Pancreas (tissue), 10 donors: ENCODE measurements around the gene SLC16A4. TPM values are rescaled to one million over a fixed set of nuclear protein-coding genes. Genes with fewer than 3 reads are reported as not detected.

Source experiments
- ATAC-seq, 4 donors: fragments of 200-7000 bp; cut with Tn5 transposase; one replicate each; pipeline versions ENCODE4 v1.8.0 to v1.9.1; 2020; ENCODE audit warnings: mild to moderate bottlenecking in 4 of 4, moderate library complexity in 4 of 4
- DNase-seq, 6 donors: peaks; one replicate each; pipeline ENCODE4 v3.0.0-alpha.2; 2020
- FAIRE-seq: peaks from 2 replicates; lab custom pipeline; 2012; peaks lifted over from hg19 to GRCh38; lab: Jason Lieb, UNC
- H3K27ac ChIP-seq, 4 donors: fragments of 200-600 bp; sonication (generic); 1 replicate in 3 of 4; 2 replicates in 1 of 4; pipeline versions ENCODE4 v1.5.0 to v1.8.0; 2020
- H3K27me3 ChIP-seq, 4 donors: fragments of 200-600 bp; one replicate each; pipeline ENCODE4 v1.8.0; 2021
- H3K36me3 ChIP-seq, 3 donors: fragments of 200-600 bp; sonication (generic) in 1 of 3; one replicate each; pipeline versions ENCODE4 v1.5.0 to v1.8.0; 2020 to 2021
- H3K4me1 ChIP-seq, 3 donors: fragments of 200-600 bp; one replicate each; pipeline ENCODE4 v1.8.0; 2021
- H3K4me3 ChIP-seq, 4 donors: fragments of 200-600 bp; sonication (generic) in 2 of 4; one replicate each; pipeline versions ENCODE4 v1.5.0 to v1.8.0; 2020 to 2021
- H3K9me3 ChIP-seq, 4 donors: fragments of 200-600 bp; one replicate each; pipeline ENCODE4 v1.8.0; 2021
- WGBS, 2 donors: extraction: QIAGEN DNeasy Blood & Tissue Kit; methylation state at CpG; one replicate each; pipeline ENCODE4 v1.1.7; 2013; 5-methylcytosine and 5-hydroxymethylcytosine counted together
- intact Hi-C, 3 donors: fragments of 100-400 bp; cut with DNase I; formaldehyde crosslinking; loops; one replicate each; pipeline versions ENCODE4 v1.11.1 to v1.14.2; 2022
- polyA plus RNA-seq, 2 donors: library from polyadenylated mRNA; stranded (reverse); fragments of 200-250 nt; gene quantifications; one replicate each; pipeline ENCODE4 v1.2.3, GENCODE V29; 2013
- total RNA-seq, 6 donors: library from RNA; stranded (reverse); fragmentation: NEBNext Ultra II Directional in 4 of 6; extraction: Animal tissue kit (Norgen Biotek cat#: 25700) in 4 of 6; gene quantifications; one replicate each; pipeline versions ENCODE4 v1.2.1 to v1.2.4, GENCODE V29; 2021 to 2023
- TF ChIP-seq, protein P1 (sequence below), 4 donors: fragments of 200-600 bp; sonication (generic) in 3 of 4; IDR thresholded peaks; one replicate each; pipeline versions ENCODE4 v1.5.0 to v1.8.0; 2021; ENCODE audit warnings: antibody characterized with exemption in 4 of 4
- donor health status: healthy with polysubstance abuse.
- donor health status: DM: no; HTN: no; CAD: no; lungs with moderate emphysema.
- donor health status: DM: no; HTN: no; CAD: no.
- donor health status: control.
- donor health status: control.
- donor health status: Bipolar disorder and iron deficiency.
- donor health status: DM: yes; HTN: yes; CAD: no.
- donor health status: DM: no; HTN: no; CAD: no.
- donor health status: DM: no; HTN: no; CAD: no.
- donor health status: DM: yes; HTN: yes; CAD: no.

Gene SLC16A4
- total and polyA plus RNA-seq, 8 donors = 0.32 to 1.8 (median 0.52) TPM

DNA sequence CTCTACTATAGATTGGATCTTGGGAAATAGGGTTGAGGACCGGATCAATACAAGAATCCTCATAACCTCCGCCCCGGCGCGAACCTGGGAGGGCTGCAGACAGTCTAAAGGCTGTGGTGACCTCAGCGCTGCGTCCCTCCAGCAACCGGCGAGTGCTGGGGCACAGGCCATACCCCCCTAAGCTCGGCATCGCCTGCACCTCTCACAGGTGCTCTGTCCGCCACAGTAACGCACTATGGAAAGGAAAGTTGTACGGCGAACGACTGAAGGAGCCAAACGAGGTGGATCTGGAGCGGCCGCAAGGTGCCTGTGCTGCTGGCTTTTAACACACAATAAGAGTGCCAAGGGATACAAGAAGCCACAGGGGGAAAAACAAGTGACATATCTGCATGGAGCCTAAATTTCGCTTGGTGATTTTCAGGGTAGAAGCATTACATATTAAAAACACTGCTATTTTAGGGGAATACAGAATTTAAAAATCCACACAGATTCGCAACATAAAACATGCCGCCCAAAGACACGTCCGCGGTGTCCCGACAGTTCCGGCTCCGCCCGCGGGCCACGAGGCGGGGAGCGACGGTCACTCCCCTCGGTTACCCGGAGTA is 53.0 kb downstream of the SLC16A4 start:
- WGBS, 2 donors = 0 to 1% methylated on average over 36 of the region's 36 CpGs
- TF ChIP-seq, protein P1, sequence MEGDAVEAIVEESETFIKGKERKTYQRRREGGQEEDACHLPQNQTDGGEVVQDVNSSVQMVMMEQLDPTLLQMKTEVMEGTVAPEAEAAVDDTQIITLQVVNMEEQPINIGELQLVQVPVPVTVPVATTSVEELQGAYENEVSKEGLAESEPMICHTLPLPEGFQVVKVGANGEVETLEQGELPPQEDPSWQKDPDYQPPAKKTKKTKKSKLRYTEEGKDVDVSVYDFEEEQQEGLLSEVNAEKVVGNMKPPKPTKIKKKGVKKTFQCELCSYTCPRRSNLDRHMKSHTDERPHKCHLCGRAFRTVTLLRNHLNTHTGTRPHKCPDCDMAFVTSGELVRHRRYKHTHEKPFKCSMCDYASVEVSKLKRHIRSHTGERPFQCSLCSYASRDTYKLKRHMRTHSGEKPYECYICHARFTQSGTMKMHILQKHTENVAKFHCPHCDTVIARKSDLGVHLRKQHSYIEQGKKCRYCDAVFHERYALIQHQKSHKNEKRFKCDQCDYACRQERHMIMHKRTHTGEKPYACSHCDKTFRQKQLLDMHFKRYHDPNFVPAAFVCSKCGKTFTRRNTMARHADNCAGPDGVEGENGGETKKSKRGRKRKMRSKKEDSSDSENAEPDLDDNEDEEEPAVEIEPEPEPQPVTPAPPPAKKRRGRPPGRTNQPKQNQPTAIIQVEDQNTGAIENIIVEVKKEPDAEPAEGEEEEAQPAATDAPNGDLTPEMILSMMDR (IDR thresholded peaks at IDR 0.05) = no peak
- Histone ChIP-seq H3K9me3 (no peaks in the 10 kb centered on the region), H3K4me3 (peak overlapping the region; percentile 41 to 92 (median 50)), H3K27me3 (no peaks in the 10 kb centered on the region), H3K27ac (peak overlapping the region; percentile 94 to 99 (median 98)), H3K4me1 (peaks cover 12 to 35% (median 20%) of the 10 kb centered on the region in 3 donors), H3K36me3 (no peaks in the 10 kb centered on the region)
- DNase-seq = peak; percentile 56 to 84 (median 66)
- intact Hi-C loops = no loop called here
- peak; percentile 11 to 55 (median 48) for ATAC-seq
- FAIRE-seq = no peak

DNA sequence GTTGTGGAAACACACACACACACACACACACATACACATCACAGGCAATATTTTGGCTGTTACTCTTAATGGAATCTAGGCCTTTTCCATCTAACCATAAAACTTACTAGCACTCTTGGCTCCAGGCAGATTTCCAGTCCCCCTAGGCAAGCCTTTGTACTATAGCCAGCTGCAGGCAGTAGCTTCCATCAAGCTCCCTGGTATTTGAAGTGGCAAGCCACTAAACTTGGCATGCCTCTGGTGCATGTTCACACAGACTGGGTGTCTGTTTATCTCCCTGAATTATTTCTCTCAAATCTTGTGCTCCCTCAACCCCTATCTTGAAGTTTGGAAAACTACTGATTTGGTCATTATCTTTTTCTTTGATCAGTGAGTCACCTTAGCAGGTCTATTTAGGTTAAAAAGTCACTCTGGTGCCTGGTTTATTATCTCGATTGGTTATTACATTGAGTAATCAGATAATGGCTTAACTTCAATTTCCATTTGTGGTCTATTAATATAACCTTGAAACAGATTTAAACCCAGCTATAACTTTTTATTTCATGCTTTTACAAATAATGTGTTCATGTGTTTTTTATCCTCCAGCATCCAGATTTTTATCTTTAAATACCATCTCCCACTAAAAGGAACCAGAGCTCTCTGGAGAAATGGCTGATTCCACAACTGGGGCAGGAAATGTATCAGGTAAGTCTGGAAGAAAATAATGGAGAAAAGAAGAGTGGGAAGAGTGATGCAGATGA is 54.4 kb downstream of the SLC16A4 start:
- Histone ChIP-seq H3K27me3 (no peaks in the 10 kb centered on the region), H3K27ac (peak overlapping the region in 2 of 4 donors; percentile 98 to 99), H3K4me1 (peaks cover 8 to 22% (median 12%) of the 10 kb centered on the region in 3 donors), H3K4me3 (no peak overlapping the region), H3K9me3 (no peaks in the 10 kb centered on the region), H3K36me3 (no peaks in the 10 kb centered on the region)
- FAIRE-seq (no peak), ATAC-seq (no peak), DNase-seq (no peak)
- 15 to 22% methylated on average over 1 of the region's 1 CpG for WGBS, 2 donors
- TF ChIP-seq, protein P1 (IDR thresholded peaks at IDR 0.05) = no peak
- intact Hi-C loops = no loop called here

DNA sequence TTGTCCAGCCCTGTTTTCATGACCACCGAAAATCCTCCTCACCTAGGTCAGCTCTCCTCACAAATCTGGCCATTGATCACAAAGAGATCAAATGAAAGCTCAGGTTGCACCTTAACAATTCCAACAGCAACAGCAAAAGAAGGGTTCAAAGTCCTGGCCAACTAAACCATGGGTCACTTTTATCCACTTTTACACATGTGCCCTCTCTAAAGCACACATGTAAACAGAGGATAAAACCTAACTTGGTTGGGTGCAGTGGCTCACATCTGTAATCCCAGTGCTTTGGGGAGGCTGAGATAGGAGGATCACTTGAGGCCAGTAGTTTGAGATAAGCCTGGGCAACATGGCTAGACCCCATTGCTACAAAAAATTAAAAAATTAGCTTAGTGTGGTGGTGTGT is 55.6 kb downstream of the SLC16A4 start:
- no peaks in the 10 kb centered on the region for H3K9me3 ChIP-seq
- TF ChIP-seq, protein P1 (IDR thresholded peaks at IDR 0.05) = no peak
- 93 to 94% methylated on average over 1 of the region's 1 CpG for WGBS, 2 donors
- no peak overlapping the region for H3K27ac ChIP-seq
- ATAC-seq = no peak
- H3K4me3 ChIP-seq = no peak overlapping the region
- H3K27me3 ChIP-seq = no peaks in the 10 kb centered on the region
- no peaks in the 10 kb centered on the region for H3K36me3 ChIP-seq
- intact Hi-C loops = no loop called here
- H3K4me1 ChIP-seq = peaks cover 9 to 11% (median 9%) of the 10 kb centered on the region in 3 donors
- FAIRE-seq = no peak
- DNase-seq = no peak

DNA sequence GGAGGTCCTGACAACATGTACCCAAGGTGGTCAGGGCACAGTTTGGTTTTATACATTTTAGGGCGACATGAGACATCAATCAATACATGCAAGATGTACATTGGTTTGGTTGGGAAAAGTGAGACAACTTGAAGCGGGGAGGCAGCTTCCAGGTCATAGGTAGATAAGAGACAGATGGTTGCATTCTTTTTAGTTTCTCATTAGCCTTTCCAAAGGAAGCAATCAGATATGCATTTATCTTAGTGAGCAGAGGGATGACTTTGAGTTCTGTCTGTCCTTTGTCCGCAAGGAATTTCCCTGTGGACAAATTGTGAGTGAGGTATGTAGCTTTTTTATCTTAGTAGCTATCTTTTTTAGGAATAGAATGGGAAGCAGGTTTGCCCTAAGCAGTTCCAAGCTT is 62.1 kb downstream of the SLC16A4 start:
- Histone ChIP-seq H3K9me3 (no peaks in the 10 kb centered on the region), H3K4me1 (peaks cover 0 to 9% (median 0%) of the 10 kb centered on the region in 3 donors), H3K36me3 (no peaks in the 10 kb centered on the region), H3K27me3 (no peaks in the 10 kb centered on the region), H3K27ac (no peak overlapping the region), H3K4me3 (no peak overlapping the region)
- intact Hi-C loops = no loop called here
- DNase-seq (no peak), FAIRE-seq (no peak), ATAC-seq (no peak)
- TF ChIP-seq, protein P1 (IDR thresholded peaks at IDR 0.05) = no peak
- 91 to 93% methylated on average over 3 of the region's 3 CpGs for WGBS, 2 donors

DNA sequence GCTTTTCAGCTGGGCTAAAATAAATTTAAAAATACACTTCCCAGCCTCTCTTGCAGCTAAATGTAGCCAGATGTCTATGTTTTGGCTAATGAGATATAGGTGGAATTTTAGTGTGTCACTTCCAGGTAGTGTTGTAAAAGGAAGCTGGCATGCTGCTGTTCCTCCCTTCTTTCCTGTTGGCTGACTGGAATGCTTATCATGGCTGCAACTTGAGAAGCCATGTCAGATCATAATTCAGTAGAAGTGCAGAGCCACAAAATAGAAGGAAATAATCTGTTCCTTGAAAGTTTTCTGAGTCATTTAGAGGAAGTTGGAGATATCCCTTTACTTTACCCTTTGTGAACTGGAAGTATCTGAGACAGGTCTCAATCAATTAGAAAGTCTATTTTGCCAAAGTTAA is 62.6 kb downstream of the SLC16A4 start:
- TF ChIP-seq, protein P1 (IDR thresholded peaks at IDR 0.05) = no peak
- Histone ChIP-seq H3K4me1 (peaks cover 0 to 9% (median 0%) of the 10 kb centered on the region in 3 donors), H3K4me3 (no peak overlapping the region), H3K36me3 (no peaks in the 10 kb centered on the region), H3K9me3 (no peaks in the 10 kb centered on the region), H3K27ac (no peak overlapping the region), H3K27me3 (no peaks in the 10 kb centered on the region)
- intact Hi-C loops = no loop called here
- no peak for ATAC-seq
- FAIRE-seq = no peak
- DNase-seq = no peak
